HG02763 (cell line): Measurements from ENCODE around the gene ITPR3.

Source experiments
- ATAC-seq: cut with Tn5 transposase; IDR thresholded peaks from one replicate; pipeline ENCODE4 v1.9.1; 2021; ENCODE audit warnings: mild to moderate bottlenecking, moderate library complexity; ENCODE audit not compliant: unreplicated experiment

Gene ITPR3

GRCh38 chr6:33633462-33634158 is 12.5 kb downstream of the ITPR3 start:
- ATAC-seq: peak; percentile 60

GRCh38 chr6:33634161-33634727 is 13.1 kb downstream of the ITPR3 start:
- no peak for ATAC-seq

DNA sequence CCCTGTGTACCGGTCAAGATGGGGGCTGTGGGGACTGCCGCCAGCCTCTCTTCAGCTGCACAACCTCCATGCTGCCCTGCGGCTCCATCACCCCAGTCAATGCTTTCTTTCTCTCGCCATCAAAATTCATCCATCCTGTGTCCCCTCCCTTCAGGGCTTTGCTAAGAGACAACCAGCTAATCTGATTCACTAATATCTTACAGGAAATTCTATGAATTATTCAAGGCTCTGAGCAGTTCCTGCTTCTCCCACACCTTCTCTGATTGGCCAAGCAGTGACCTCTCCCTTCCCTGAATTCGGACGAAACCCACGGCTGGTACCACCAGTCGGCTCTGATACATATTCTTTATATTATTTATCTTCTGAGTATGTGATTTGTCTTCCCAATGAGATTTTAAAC is 13.8 kb downstream of the ITPR3 start:
- ATAC-seq: no peak

- ATAC-seq: no peak
These were observed 15.5 kb downstream of the ITPR3 start for GRCh38 chr6:33636655-33637054.

DNA sequence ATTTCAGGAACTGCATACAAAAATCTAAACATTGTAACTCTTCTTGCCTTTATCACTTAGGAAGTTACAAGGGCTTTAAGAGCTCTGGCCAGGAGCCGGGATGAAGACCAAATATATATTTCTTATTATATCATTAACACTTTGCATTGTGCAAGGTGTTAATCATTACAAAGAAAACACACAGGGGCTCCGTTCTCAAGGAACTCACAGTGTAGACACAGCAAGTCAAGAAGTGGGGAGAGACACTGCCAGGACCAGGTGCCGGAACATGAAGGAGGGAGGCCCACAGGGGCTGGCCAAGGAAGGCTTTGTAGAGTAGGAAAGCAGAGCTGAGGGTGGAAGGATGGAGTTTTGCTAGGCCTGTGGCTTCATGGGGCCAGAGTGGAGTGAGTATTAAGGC is 17.4 kb downstream of the ITPR3 start:
- ATAC-seq: no peak

- ATAC-seq: no peak
These were observed 18.4 kb downstream of the ITPR3 start for GRCh38 chr6:33639559-33639958.

DNA sequence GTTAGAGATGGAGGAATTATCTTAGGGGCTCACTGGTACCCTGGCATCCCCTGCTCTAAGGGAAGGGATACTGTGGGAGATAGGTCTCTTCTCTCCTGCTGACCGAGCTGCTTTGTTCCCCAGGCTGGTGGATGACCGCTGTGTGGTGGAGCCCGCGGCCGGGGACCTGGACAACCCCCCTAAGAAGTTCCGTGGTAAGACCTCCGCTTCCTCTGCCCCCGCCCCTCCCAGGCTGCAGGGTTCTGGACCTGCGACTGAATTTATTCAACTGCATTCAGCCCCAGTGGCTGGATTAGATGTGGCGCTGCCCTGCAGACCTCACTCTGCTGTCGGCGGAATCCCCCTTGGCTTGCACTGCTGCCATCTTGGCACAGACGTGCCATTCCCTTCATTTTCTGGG is 19.2 kb downstream of the ITPR3 start:
- ATAC-seq: no peak

- ATAC-seq: no peak
These were observed 20.0 kb downstream of the ITPR3 start for GRCh38 chr6:33641144-33641543.

- no peak for ATAC-seq
These were observed 20.5 kb downstream of the ITPR3 start for GRCh38 chr6:33641602-33642001.

DNA sequence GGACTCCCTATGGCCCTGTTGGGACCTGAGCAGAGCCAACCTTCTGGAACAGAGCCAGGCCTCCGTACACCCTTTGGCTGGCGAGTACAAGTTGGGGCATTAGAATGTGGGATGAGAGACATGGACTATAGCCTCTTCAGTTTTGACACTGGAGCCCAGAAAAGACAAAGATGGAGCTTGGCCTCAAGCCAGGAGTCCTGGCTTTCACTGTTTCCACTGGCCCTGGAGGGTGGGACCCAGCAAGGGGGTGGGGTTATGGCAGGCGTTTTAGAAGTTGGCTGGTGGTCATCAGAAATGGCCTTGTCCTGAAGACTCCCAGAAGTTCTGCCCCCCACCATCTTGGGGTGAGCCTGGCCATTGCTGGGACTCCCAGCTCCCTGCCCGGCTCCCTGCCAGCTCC is 21.8 kb downstream of the ITPR3 start:
- ATAC-seq: no peak

- no peak for ATAC-seq
These were observed 30.3 kb downstream of the ITPR3 start for GRCh38 chr6:33651403-33651802.

DNA sequence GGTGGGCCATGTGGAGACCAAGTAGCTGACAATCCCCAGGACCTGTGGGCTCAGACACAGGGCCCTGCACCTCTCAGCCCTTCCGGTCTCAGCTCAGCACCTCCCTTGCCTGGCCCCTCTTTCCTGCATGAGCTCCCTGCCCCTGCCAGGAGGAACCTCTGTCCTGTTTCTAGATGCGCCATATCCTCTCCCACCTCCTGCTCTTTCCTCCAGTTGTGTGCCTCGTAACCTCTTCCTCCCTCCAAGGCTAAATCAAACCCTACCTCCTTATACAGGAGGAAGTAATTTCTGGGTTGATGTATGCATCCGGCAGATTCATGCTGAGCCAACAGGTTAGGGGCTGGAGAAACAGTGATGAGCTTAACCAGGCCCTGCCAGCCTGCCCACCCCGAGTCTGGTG is 30.9 kb downstream of the ITPR3 start:
- no peak for ATAC-seq

DNA sequence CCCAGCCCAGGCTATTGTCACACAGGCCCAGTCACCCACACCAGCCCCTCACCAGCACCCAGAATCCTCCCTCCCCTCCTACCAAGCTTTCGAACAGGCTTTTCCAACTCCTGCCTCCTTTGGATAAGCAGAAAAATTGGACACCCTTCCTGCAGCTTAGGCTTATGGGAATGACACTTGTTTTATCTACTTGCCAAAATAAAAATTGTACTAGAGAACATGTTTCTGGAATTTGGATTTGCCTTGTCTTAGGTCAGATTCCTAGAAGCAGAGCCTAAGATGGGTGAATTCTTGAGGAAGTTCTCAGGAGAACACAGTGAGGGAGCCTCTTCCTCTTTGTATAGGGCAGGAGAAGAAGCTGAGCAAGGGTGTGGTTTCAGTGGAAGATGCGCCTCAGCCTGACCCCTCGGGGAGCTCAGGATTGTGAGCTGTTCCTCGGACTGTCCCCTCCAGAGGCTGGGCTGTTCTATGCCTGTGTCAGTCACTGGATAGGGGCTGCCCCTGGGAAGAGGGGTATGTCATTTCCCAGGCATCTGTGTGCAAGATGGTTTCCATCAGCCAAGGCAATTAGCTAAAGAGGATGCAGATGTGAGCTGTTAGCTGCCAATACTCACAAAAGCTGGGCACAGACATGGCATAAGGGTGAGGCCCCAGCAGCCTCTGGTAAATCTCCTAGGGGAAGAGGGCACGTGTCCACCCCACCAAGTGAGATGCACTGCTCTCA is 33.9 kb downstream of the ITPR3 start:
- no peak for ATAC-seq

- no peak for ATAC-seq
These were observed 35.7 kb downstream of the ITPR3 start for GRCh38 chr6:33656844-33657243.

DNA sequence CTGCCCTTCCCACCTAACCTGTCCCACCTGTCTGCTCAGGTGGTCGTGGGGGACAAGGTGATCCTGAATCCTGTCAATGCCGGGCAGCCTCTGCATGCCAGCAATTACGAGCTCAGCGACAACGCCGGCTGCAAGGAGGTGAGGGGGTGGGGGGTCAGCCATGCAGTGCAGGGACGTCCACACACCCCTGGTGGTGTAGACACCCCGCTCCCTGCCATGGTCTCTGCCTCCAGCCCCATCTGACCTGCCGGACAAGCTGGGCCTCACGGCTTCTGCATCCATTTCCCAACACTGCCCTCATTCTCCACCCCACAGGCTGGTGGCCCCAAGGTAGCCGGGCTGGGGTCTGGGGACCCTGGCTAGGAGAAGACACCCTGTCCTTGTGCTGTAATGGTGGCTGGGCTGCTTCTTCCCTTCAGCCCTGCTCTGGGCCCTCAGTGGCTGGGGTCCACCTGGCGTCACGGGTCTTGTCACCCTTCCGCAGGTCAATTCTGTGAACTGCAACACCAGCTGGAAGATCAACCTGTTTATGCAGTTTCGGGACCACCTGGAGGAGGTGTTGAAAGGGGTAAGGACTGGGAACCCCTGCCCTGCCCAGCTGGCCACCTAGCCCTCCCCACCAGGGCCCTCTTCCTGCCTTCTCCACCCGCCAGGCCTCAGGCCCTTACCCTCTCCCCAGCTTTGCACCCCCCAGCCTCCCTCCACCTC is 38.0 kb downstream of the ITPR3 start:
- ATAC-seq: no peak

GRCh38 chr6:33659986-33660385 is 38.9 kb downstream of the ITPR3 start:
- no peak for ATAC-seq

- ATAC-seq: no peak
These were observed 40.1 kb downstream of the ITPR3 start for GRCh38 chr6:33661106-33661838.

- no peak for ATAC-seq
These were observed 41.2 kb downstream of the ITPR3 start for GRCh38 chr6:33662318-33662717.

- no peak for ATAC-seq
These were observed 41.9 kb downstream of the ITPR3 start for GRCh38 chr6:33663028-33663427.

GRCh38 chr6:33663727-33664449 is 42.8 kb downstream of the ITPR3 start:
- no peak for ATAC-seq
